ENCODE results near the gene ZNF628.

The ZNF628 gene

DNA sequence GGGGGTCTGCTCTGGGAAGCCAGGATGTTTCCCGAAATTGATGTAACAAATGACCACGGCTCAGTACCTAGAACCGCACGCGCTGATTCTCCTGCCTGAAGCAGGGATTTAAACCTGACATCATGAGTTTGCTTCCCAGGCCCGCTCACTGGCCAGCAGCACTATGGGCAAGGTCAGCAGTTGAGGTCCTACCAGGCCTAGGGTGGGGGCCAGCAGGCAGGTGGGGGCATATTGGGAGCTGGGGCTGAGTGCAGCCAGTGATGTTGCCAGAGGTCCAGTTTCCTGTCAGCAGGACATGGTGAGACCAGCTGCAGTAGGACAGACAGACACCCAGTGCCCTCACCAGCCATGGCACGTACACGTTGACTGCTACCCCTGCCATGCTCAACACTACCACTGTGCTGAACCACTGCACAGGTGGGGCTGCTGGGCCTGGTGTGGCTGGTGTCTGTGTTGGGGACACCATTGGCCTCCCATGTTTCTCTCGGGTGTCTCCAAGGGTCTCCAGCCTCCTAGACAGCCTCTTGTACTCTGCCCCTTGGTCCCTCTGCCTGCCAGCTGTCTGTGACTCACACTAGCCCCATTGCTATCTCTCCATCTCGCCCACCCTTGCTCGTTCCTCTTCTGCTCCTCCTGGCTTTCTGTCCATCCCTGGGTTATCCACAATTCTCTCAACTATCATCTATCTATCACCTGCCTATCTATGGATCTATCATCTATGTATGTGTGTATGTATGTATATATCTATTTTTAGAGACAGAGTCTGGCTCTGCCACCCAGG lies 10.8 kb upstream of the ZNF628 start:
- DNase-seq: no peak

DNA sequence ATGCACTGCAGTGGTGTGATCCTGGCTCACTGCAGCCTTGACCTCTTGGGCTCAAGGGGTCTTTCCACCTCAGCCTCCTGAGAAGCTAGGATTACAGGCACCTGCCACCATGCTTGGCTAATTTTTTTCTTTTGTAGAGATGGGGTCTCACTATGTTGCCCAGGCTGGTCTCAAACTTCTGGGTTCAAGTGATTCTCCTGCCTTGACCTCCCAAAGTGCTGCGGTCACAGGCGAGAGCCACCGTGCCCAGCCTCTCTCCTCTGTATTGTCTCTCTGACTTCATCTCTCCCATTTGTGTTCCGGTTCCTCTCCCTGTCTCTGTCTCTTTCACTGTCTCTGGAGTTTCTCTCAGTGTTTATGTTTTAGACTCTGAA lies 10.2 kb upstream of the ZNF628 start:
- DNase-seq: no peak

DNA sequence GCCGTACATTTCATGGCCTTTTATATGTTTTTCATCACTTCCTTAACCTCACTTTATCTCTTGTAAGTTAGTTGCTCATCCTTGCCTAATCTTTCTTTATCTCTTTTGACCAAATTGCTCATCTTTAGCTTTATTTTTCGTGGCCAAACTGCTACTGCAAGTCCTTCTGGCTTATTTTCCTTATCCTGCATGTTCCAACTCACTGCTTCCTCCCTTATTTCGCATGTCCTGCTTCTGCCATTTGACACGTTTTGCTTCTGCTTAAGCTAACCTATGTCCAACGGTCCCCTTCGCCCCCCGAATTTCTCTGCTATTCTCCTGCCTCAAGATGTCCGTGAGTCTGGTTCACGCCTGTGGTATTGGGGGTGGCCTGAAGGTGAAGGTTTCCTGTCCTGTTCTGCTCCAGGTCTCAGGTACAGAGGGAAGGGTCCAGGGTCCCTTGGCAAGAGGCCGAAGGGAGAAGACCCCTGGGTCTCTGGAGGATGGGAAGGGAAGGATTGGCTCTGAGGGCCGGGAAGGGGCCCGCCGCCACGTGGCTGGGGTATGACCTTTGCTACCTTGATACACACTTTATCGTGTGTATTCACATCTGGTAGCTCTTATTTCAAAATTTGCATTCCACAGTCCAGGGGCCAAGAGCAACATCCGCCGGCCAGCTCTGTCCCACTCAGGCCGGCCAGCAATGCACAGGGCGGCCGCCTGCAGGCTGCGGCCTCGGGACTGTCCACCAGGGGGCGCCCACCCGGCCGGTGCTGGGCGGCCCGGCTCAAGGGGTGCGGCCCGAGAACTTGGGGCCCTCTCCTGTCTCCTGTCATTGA lies 9.0 kb upstream of the ZNF628 start:
- DNase-seq: peak; percentile 54

DNA sequence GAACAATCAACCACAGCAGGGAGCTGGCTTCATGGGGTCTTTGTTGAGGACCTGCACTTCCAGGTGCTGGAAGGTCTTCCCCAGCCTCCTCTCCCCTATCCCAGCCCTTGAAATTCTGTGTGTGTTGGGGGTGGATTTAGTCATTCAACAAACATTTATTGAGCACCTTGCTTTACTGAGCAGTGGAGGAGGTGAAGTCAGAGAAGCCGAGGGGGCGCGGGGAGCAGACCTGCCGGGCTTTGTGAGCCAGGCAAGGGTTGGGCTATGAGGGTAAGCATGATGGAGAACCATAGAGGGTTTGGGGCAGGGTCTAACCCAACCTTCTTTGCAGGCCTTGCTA lies 8.4 kb upstream of the ZNF628 start:
- no peak for DNase-seq

DNA sequence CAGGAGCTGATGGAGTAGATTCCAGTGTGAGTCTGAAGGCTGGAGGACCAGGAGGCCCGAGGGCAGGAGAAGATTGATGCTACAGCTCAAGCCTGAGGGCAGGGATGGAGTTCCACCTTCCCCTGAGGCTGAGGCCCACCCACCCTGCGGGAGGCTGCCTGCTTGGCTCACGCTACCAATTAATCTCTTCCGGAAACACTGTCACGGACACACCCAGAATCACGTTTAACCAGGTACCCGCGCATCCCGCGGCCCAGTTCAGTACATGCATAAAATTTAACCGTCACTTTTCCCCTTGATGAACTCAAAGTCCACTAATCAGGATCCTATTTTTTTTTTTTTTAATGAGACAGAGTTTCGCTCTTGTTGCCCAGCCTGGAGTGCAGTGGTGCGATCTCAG lies 5.2 kb upstream of the ZNF628 start:
- DNase-seq: no peak

- DNase-seq: no peak
Observed at GRCh38 chr19:55472463-55472862, 4.0 kb upstream of the ZNF628 start.

DNA sequence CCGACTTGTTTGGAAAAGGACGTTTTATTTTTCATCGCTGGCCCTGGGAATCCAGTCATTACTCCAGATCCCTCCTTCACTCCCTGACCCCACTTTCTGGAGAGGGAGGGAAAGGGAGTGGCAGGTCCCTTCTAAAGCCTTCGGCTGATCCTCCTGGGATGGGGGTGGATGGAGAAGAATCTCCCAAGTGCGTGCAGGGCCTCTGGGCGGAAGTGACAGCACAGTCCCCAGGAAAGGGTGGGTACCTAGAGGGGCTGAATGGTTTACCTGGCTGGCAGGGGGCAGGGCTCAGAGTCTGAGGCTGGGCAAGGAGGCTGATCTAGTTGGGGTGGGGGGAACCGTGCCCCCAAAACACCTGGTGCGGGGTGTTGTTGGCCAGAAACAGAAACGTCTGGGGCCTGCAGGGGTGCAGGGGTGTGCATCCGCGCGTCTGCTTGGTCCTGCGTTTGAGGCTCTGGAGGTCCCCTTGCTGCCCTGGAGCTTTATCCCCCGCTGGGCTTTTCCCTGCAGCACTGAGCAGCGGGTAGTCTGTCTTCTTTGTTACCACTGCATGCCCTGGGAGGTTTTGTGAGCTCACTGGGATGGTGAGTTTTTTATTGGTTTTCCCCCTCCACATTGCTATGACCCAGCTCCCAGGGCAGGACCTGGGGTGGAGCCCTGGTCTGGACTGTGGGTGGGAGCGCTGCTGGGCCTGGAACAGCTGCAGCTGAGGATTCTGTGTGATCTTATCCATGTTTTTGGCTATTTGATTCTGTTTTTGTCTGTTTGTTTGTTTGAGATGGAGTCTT lies 3.0 kb upstream of the ZNF628 start:
- DNase-seq: no peak

DNA sequence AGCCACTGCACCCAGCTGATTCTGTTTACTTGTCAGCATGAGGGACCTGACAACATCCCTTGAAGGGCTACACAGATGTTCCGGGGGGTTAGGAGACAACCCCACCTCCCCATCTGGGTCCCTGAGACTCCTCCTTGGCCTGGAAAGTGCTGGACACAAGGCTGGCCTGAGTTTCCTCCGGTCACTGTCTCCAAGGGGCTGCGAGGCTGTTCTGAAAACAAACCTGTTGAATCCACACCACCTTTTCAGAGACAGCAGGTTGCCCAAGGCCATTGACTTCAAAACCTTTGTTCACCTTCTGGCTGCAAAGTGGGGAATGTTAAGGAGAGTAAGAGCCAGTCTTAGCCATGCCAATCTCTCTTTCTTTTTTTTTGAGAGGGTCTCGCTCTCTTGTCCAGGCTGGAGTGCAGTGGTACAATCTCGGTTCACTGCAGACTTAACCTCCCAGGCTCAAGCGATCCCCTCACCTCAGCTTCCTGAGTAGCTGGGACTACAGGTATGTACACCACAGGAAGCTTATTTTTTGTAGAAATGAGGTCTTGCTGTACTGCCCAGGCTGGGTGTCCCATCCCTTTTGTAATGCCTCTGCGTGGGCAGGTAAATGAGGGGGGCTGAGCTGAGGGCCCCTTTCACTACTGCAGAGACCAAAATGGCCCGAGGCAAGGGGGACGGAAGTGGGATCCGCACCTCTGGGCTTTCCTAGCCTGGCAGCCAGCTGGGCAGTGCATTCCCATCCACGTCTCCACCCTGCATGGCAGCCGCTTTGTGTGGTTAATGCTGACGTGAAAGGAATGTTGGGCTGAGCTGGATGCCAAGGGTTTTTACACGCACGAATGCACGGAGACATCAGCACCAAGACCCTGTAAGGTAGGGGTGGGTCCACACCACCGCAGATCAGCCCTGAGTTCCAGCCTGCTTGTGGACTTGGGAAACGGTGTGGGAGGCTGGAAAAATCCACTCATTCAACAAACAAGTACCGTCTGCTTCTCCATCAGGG lies 1.9 kb upstream of the ZNF628 start:
- no peak for DNase-seq

DNA sequence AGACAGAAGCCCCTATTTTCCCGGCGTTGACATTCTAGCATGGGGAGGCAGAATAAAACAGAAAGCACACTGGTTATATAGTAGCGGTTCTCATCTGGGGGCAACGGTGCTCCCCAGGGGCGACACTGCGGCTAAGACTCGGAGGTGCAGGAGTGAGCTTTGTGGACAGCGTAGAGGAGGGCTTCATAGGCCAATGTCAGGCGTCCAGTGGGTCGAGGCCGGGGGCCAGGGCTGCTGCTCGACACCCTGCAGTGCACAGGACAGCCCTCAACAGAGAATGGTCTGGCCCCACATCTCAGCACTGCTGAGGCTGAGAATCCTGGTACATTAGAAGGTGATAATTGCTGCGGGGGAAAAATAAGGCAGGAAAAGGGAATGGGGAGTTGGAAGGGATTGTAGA lies 1.5 kb downstream of the ZNF628 start:
- no peak for DNase-seq

GRCh38 chr19:55478364-55478763 lies 1.9 kb downstream of the ZNF628 start:
- DNase-seq: no peak

DNA sequence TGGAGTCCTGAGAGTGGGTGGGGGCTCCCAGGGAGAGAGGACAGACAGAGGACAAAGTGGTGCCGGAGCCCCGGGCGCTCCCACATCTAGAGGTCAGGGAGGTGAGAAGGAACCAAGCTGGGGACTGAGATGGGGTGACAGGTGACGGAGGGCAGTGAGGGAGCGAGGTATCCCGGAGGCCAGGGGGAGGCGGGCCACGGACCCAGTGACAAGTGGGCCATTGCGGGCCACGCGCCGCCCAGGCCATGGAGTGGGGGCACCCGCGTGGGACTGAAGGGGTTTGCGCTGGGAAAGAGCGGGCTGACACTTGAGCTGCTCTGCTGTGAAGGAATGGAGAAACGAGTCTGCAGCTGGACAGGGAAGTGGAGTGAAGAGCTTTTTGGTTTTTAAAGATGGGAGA lies 2.6 kb downstream of the ZNF628 start:
- no peak for DNase-seq

DNA sequence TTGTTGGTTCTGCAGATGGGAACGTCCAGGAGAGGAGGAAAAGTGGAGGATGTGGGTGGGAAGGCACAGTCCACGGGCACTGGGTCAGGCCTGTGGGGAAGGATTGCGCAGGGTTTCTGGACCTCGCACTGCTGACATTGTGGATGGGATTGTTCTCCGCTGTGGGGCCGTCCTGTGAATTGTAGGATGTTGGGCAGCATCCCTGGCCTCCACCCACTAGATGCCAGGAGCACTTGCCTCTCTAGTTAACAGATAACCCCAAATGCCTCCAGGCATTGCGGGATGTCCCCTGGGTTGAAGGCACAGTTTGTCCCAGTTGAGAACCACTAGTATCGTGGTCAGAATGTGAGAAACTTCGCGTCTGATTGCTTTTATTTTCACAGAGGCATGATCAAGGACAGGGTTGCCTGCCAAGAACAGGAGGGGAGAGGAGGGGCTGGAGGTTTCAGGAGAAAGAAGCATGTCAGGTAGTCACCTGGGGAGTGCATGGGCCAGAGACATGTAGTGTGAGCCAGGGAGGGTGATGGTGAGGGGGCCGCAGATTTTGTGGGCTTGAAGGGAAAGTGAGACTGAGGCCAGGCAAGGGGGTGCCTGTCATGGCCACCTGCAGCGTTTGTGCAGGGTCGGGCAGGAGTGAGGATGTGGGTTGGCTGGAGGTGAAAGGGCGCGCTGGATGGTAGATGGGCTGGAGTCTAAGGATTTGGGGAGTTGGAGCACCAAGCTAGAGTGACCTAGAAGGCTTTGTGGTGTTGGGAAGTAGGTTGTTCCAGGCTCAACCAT lies 3.2 kb downstream of the ZNF628 start:
- no peak for DNase-seq

GRCh38 chr19:55481148-55481793 lies 4.9 kb downstream of the ZNF628 start:
- no peak for DNase-seq

- no peak for DNase-seq
Observed at GRCh38 chr19:55481794-55482155, 5.4 kb downstream of the ZNF628 start.

DNA sequence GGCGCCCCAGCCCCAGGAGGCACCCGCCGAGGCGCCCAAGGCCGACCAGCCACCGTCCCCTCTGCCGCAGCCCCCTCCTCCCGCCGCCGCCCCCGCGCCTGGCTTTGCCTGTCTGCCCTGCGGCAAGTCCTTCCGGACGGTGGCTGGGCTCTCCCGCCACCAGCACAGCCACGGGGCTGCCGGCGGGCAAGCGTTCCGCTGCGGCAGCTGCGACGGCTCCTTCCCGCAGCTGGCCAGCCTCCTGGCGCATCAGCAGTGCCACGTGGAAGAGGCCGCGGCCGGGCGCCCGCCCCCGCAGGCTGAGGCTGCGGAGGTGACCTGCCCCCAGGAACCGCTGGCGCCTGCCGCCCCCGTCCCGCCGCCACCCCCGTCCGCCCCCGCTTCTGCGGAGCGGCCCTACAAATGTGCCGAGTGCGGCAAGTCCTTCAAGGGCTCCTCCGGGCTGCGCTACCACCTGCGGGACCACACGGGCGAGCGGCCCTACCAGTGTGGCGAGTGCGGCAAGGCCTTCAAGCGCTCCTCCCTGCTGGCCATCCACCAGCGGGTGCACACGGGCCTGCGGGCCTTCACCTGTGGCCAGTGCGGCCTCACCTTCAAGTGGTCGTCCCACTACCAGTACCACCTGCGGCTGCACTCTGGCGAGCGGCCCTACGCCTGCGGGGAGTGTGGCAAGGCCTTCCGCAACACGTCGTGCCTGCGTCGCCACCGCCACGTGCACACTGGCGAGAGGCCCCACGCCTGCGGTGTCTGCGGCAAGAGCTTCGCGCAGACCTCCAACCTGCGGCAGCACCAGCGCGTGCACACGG lies 5.9 kb downstream of the ZNF628 start:
- DNase-seq: no peak

GRCh38 chr19:55482967-55483705 lies 6.7 kb downstream of the ZNF628 start:
- no peak for DNase-seq

DNA sequence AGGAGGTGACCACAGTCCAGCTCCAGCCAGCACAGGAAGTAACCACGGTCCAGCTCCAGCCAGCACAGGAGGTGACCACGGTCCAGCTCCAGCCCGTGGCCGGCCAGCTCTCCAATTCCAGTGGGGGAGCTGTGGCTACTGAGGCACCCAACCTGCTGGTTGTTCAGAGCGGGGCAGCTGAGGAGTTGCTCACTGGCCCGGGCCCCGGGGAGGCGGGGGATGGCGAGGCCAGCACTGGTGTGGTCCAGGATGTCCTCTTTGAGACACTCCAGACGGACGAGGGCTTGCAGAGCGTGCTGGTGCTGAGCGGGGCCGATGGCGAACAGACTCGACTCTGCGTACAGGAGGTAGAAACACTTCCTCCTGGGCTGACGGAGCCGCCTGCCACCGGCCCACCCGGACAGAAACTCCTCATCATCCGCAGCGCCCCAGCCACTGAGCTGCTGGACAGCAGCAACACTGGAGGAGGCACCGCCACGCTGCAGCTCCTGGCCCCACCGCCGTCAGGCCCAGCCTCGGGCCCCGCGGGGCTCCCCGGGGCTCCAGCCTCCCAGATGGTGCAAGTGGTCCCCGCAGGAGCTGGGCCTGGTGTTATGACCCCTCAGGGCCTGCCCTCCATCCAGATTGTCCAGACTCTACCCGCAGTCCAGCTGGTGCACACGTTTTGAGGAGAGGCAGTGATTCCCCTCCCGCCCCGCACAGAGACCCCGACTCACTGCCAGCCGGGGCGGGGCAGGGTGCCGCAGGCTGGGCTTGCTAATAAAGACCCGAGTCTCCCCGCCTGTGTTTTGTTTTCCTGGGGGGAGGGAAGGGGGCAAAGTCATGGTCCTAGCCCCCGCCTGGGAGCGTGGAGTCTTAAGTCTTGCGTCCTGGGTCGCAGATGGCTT lies 7.5 kb downstream of the ZNF628 start:
- DNase-seq: no peak
